WTC11 (cell line): Measurements from ENCODE around the gene MTA1. TPM values are rescaled to one million over a fixed set of nuclear protein-coding genes. Genes with fewer than 3 reads are reported as not detected.

Source experiments
- ATAC-seq: fragments of 200-7000 bp; cut with Tn5 transposase; 2 replicates; pipeline ENCODE4 v1.10.0; 2021; ENCODE audit warnings: mild to moderate bottlenecking, moderate library complexity
- CTCF ChIA-PET: fragments of 300-600 bp; sonication (Branson Sonifier 250); formaldehyde crosslinking; loops from one replicate; lab custom pipeline; 2021; ENCODE audit warnings: antibody characterized with exemption; lab: Charles Lee
- POLR2A ChIA-PET: fragments of 350-600 bp; sonication (Branson Sonifier 250); formaldehyde crosslinking; loops from one replicate; lab custom pipeline; 2021; ENCODE audit warnings: antibody characterized with exemption; lab: Charles Lee
- DNase-seq: peaks from one replicate; pipeline ENCODE4 v3.0.0; 2021; ENCODE audit warnings: low spot score
- H3K27ac Mint-ChIP-seq: 2 replicates; pipeline ENCODE4 v1.8.0; 2021; ENCODE audit warnings: mixed read lengths
- H3K27me3 Mint-ChIP-seq: 2 replicates; pipeline ENCODE4 v1.8.0; 2021; ENCODE audit warnings: low read depth, mild to moderate bottlenecking, moderate library complexity, mixed read lengths
- H3K36me3 Mint-ChIP-seq: 2 replicates; pipeline ENCODE4 v1.8.0; 2021; ENCODE audit warnings: mixed read lengths
- H3K4me1 Mint-ChIP-seq: 2 replicates; pipeline ENCODE4 v1.8.0; 2022; ENCODE audit warnings: mixed read lengths
- H3K4me3 Mint-ChIP-seq: 2 replicates; pipeline ENCODE4 v1.8.0; 2021; ENCODE audit warnings: mild to moderate bottlenecking, moderate library complexity, mixed read lengths
- H3K9me3 Mint-ChIP-seq: 2 replicates; pipeline ENCODE4 v1.8.0; 2021; ENCODE audit warnings: mixed read lengths
- EMX1 ChIP-seq: fragments of 250-450 bp; sonication (Bioruptor Pico); IDR thresholded peaks from 2 replicates; pipeline ENCODE4 v1.8.0; 2021; ENCODE audit warnings: mild to moderate bottlenecking
- FOXJ3 ChIP-seq: sonication (generic); formaldehyde crosslinking; IDR thresholded peaks from 2 replicates; pipeline ENCODE4 v1.9.0; 2021; ENCODE audit warnings: missing genetic modification reagents, mild to moderate bottlenecking, borderline replicate concordance
- FOXK1 ChIP-seq: sonication (generic); formaldehyde crosslinking; IDR thresholded peaks from 2 replicates; pipeline ENCODE4 v1.8.0; 2022; ENCODE audit warnings: mild to moderate bottlenecking, moderate library complexity, missing genetic modification reagents
- GRHL2 ChIP-seq: fragments of 250-450 bp; sonication (Bioruptor Pico); IDR thresholded peaks from 2 replicates; pipeline ENCODE4 v1.8.0; 2022; ENCODE audit warnings: mild to moderate bottlenecking, moderate library complexity; ENCODE audit not compliant: insufficient replicate concordance, severe bottlenecking
- RORB ChIP-seq: fragments of 250-450 bp; sonication (Bioruptor Pico); IDR thresholded peaks from 2 replicates; pipeline ENCODE4 v1.9.0; 2021; ENCODE audit warnings: mild to moderate bottlenecking
- SMAD3 ChIP-seq: sonication (generic); formaldehyde crosslinking; IDR thresholded peaks from 2 replicates; pipeline ENCODE4 v1.8.0; 2022; ENCODE audit warnings: missing genetic modification reagents, mild to moderate bottlenecking, borderline replicate concordance
- TCF7 ChIP-seq: sonication (generic); formaldehyde crosslinking; IDR thresholded peaks from 2 replicates; pipeline ENCODE4 v1.8.0; 2022; ENCODE audit warnings: mild to moderate bottlenecking, low read depth, missing genetic modification reagents, moderate library complexity
- ZNF219 ChIP-seq: sonication (generic); formaldehyde crosslinking; IDR thresholded peaks from 2 replicates; pipeline ENCODE4 v1.8.0; 2023; ENCODE audit warnings: missing genetic modification reagents, mild to moderate bottlenecking, borderline replicate concordance
- ZNF232 ChIP-seq: sonication (generic); formaldehyde crosslinking; IDR thresholded peaks from 2 replicates; pipeline ENCODE4 v1.8.0; 2022; ENCODE audit warnings: mild to moderate bottlenecking, missing genetic modification reagents
- ZNF396 ChIP-seq: fragments of 250-450 bp; sonication (Bioruptor Pico); IDR thresholded peaks from 2 replicates; pipeline ENCODE4 v1.8.0; 2021; ENCODE audit warnings: mild to moderate bottlenecking, moderate library complexity, borderline replicate concordance
- total RNA-seq: library from RNA; stranded (reverse); gene quantifications from 3 replicates; pipeline ENCODE4 v1.2.3, GENCODE V29; 2021
- TF ChIP-seq, protein P1 (sequence below): sonication (generic); formaldehyde crosslinking; IDR thresholded peaks from 2 replicates; pipeline ENCODE4 v1.8.1; 2023; ENCODE audit warnings: mild to moderate bottlenecking, moderate library complexity, missing genetic modification reagents
- TF ChIP-seq, protein P2 (sequence below): sonication (generic); formaldehyde crosslinking; conservative IDR thresholded peaks from 2 replicates; pipeline ENCODE4 v1.8.1; 2022; ENCODE audit warnings: mild to moderate bottlenecking, missing genetic modification reagents
- TF ChIP-seq, protein P3 (sequence below): fragments of 250-450 bp; sonication (Bioruptor Pico); conservative IDR thresholded peaks from 2 replicates; pipeline ENCODE4 v1.9.0; 2021; ENCODE audit warnings: mild to moderate bottlenecking
- TF ChIP-seq, protein P4 (sequence below): fragments of 200-600 bp; IDR thresholded peaks from 2 replicates; pipeline ENCODE4 v1.8.0; 2022; ENCODE audit warnings: antibody characterized with exemption
- TF ChIP-seq, protein P5 (sequence below): fragments of 250-450 bp; sonication (Bioruptor Pico); IDR thresholded peaks from 2 replicates; pipeline ENCODE4 v1.9.0; 2021; ENCODE audit warnings: mild to moderate bottlenecking
- TF ChIP-seq, protein P6 (sequence below): fragments of 250-450 bp; sonication (Bioruptor Pico); IDR thresholded peaks from 2 replicates; pipeline ENCODE4 v1.9.0; 2021; ENCODE audit warnings: mild to moderate bottlenecking
- TF ChIP-seq, protein P7 (sequence below): sonication (generic); formaldehyde crosslinking; IDR thresholded peaks from 2 replicates; pipeline ENCODE4 v1.8.1; 2022; ENCODE audit warnings: missing genetic modification reagents, borderline replicate concordance
- TF ChIP-seq, protein P8 (sequence below): sonication (generic); formaldehyde crosslinking; IDR thresholded peaks from 2 replicates; pipeline ENCODE4 v1.8.1; 2023; ENCODE audit warnings: mild to moderate bottlenecking, missing genetic modification reagents

MTA1 gene
- total RNA-seq, 1 experiment from 2014 or later, result 279 TPM

DNA sequence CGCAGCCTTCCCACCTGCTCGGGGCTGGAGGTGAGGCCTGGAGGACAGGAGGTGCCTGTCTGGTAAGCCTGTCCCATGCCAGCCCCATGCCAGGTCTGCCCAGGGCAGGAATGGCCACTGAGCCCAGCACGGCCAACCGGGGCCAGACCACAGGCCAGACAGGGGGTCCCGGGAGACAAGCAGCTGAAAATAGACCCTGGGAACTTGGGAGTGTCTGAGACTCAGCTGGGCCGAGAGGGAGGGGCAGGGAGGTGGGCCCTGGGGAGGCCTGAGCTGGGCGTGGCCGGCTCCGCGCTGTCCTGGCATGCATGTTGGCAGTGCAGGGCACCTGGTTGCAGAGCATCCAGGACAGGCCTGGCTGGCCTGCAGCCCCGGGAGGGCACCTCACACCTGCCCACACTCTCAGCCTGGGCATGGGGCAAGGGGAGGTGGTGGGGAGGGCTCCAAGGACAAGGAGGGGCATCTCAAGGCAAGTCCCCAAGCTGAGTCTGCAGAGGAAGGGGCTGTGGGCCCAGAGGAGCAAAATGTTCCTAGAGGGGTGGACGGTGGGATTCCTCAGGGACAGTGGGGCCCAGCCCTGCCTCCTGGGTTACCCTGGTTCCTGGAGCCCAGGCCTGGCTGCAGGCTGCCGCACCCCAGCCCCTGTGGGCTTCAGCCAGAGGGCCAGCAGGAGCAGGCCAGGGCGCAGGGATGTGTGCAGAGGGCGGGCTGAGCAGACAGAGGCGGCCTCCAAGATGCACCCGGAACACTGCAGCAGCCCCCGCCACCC lies 63.9 kb downstream of the MTA1 start:
- no peak for ATAC-seq
- CTCF ChIA-PET, result interaction anchor here (1.7 to 5.1 kb wide), 2 partner anchors 13 to 113 kb away, joined by 4 to 116 read pairs; no protein-coding TSS in a partner anchor
- POLR2A ChIA-PET, result no interaction called here
- TF ChIP-seq FOXK1 (CRISPR knock-in tag), result no peak
- no peak for TF ChIP-seq ZNF232
- TF ChIP-seq EMX1, result no peak
- TF ChIP-seq, protein P1, sequence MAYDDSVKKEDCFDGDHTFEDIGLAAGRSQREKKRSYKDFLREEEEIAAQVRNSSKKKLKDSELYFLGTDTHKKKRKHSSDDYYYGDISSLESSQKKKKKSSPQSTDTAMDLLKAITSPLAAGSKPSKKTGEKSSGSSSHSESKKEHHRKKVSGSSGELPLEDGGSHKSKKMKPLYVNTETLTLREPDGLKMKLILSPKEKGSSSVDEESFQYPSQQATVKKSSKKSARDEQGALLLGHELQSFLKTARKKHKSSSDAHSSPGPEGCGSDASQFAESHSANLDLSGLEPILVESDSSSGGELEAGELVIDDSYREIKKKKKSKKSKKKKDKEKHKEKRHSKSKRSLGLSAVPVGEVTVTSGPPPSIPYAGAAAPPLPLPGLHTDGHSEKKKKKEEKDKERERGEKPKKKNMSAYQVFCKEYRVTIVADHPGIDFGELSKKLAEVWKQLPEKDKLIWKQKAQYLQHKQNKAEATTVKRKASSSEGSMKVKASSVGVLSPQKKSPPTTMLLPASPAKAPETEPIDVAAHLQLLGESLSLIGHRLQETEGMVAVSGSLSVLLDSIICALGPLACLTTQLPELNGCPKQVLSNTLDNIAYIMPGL (CRISPR knock-in tag), result no peak
- no peak for TF ChIP-seq SMAD3 (CRISPR knock-in tag)
- TF ChIP-seq GRHL2 (CRISPR knock-in tag), result no peak
- no peak for TF ChIP-seq FOXJ3 (CRISPR knock-in tag)
- TF ChIP-seq, protein P2, sequence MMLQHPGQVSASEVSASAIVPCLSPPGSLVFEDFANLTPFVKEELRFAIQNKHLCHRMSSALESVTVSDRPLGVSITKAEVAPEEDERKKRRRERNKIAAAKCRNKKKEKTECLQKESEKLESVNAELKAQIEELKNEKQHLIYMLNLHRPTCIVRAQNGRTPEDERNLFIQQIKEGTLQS (CRISPR knock-in tag), result no peak
- no peak for TF ChIP-seq TCF7
- TF ChIP-seq, protein P3, sequence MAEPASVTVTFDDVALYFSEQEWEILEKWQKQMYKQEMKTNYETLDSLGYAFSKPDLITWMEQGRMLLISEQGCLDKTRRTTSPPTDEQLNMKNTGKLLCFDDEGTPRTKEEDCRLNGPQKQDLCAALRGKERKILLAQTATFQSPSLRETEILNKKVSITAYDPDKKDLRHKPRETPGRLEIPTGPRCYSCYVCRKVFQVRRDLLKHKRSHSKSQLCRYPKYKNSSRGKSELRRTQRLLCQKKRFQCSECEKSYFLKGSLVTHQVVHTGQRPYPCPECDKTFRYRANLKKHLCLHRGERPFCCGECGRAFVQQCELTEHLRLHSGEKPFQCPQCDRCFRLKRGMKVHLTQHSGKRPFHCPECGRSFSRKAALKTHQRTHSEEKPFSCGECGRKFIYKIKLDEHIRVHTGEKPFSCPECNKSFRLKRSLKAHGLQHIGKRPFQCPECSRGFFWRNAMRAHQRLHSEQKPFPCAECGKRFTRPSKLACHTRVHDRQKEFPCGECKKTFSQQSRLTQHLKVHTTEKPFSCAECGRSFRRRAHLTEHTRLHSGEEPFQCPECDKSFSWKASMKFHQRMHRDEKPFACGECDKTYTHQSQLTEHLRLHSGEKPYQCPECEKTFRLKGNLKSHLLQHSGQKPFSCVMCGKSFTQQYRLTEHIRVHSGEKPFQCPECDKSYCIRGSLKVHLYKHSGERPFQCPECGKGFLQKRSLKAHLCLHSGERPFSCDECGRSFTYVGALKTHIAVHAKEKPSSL (CRISPR knock-in tag), result no peak
- TF ChIP-seq, protein P4, sequence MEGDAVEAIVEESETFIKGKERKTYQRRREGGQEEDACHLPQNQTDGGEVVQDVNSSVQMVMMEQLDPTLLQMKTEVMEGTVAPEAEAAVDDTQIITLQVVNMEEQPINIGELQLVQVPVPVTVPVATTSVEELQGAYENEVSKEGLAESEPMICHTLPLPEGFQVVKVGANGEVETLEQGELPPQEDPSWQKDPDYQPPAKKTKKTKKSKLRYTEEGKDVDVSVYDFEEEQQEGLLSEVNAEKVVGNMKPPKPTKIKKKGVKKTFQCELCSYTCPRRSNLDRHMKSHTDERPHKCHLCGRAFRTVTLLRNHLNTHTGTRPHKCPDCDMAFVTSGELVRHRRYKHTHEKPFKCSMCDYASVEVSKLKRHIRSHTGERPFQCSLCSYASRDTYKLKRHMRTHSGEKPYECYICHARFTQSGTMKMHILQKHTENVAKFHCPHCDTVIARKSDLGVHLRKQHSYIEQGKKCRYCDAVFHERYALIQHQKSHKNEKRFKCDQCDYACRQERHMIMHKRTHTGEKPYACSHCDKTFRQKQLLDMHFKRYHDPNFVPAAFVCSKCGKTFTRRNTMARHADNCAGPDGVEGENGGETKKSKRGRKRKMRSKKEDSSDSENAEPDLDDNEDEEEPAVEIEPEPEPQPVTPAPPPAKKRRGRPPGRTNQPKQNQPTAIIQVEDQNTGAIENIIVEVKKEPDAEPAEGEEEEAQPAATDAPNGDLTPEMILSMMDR, result no peak
- H3K9me3 Mint-ChIP-seq, result no peaks in the 10 kb centered on the region
- no peak for DNase-seq
- H3K4me3 Mint-ChIP-seq, result no peak overlapping the region
- H3K36me3 Mint-ChIP-seq, result no peaks in the 10 kb centered on the region
- H3K4me1 Mint-ChIP-seq, result peaks cover 18% of the 10 kb centered on the region
- H3K27ac Mint-ChIP-seq, result no peak overlapping the region
- peaks cover 87% of the 10 kb centered on the region for H3K27me3 Mint-ChIP-seq

DNA sequence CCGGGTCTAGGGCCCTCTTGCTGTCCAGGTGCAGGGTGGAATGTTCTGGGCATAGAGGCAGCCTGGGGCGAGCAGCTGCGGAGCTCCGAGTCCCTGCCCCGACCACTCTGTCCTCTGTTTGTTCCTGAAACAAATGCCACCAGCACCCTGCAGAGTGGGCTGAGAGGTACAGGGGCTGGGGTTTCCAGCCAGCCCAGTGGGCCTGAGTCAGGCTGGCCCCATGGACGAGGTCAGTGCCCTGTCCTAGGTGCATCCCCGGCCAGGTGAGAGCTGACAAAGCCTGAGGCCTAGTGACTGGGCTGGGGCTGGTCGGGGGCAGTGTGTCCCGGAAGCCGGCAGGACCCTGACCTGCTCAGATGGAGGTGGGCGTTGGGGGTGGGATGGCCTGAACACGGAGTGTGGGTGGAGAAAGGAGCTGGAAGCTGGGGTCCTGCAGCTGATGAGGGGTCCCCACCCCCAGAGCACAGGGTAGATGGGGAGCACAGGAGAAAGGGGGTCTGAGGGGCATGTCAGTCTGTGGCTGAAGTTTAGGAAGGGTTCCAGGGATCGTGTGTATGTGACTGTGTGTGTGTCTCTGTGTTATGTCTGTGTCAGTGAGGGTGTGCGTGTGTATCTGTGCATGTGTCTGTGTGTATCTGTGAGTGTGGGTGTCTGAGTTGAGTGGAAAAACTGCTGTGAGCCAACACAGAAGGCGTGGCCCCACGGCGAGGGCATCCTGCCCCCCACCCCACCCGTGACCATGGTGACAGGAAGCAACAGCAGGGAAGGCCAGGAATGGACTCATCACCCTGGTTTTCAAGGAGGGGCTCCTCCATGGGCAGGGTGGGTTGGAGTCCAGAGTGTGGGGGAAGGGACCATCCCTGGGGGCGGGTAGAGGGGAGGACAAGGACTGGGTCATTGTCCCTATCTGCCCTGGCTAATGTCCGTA lies 64.7 kb downstream of the MTA1 start:
- Mint-ChIP-seq H3K27ac (no peak overlapping the region), H3K27me3 (peaks cover 86% of the 10 kb centered on the region), H3K4me1 (peaks cover 18% of the 10 kb centered on the region), H3K9me3 (no peaks in the 10 kb centered on the region), H3K4me3 (no peak overlapping the region), H3K36me3 (no peaks in the 10 kb centered on the region)
- DNase-seq (no peak), ATAC-seq (no peak)
- POLR2A ChIA-PET, result no interaction called here
- CTCF ChIA-PET, result interaction anchor here (1.3 to 5.1 kb wide), 2 partner anchors 9 to 14 kb away, joined by 3 to 116 read pairs; no protein-coding TSS in a partner anchor
- TF ChIP-seq, protein P5, sequence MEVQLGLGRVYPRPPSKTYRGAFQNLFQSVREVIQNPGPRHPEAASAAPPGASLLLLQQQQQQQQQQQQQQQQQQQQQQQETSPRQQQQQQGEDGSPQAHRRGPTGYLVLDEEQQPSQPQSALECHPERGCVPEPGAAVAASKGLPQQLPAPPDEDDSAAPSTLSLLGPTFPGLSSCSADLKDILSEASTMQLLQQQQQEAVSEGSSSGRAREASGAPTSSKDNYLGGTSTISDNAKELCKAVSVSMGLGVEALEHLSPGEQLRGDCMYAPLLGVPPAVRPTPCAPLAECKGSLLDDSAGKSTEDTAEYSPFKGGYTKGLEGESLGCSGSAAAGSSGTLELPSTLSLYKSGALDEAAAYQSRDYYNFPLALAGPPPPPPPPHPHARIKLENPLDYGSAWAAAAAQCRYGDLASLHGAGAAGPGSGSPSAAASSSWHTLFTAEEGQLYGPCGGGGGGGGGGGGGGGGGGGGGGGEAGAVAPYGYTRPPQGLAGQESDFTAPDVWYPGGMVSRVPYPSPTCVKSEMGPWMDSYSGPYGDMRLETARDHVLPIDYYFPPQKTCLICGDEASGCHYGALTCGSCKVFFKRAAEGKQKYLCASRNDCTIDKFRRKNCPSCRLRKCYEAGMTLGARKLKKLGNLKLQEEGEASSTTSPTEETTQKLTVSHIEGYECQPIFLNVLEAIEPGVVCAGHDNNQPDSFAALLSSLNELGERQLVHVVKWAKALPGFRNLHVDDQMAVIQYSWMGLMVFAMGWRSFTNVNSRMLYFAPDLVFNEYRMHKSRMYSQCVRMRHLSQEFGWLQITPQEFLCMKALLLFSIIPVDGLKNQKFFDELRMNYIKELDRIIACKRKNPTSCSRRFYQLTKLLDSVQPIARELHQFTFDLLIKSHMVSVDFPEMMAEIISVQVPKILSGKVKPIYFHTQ (CRISPR knock-in tag), result no peak
- TF ChIP-seq ZNF396 (no peak), RORB (no peak), SMAD3 (CRISPR knock-in tag) (no peak), ZNF219 (CRISPR knock-in tag) (no peak)
- TF ChIP-seq, protein P6, sequence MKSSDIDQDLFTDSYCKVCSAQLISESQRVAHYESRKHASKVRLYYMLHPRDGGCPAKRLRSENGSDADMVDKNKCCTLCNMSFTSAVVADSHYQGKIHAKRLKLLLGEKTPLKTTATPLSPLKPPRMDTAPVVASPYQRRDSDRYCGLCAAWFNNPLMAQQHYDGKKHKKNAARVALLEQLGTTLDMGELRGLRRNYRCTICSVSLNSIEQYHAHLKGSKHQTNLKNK (CRISPR knock-in tag), result no peak
- TF ChIP-seq, protein P7, sequence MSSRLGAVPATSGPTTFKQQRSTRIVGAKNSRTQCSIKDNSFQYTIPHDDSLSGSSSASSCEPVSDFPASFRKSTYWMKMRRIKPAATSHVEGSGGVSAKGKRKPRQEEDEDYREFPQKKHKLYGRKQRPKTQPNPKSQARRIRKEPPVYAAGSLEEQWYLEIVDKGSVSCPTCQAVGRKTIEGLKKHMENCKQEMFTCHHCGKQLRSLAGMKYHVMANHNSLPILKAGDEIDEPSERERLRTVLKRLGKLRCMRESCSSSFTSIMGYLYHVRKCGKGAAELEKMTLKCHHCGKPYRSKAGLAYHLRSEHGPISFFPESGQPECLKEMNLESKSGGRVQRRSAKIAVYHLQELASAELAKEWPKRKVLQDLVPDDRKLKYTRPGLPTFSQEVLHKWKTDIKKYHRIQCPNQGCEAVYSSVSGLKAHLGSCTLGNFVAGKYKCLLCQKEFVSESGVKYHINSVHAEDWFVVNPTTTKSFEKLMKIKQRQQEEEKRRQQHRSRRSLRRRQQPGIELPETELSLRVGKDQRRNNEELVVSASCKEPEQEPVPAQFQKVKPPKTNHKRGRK (CRISPR knock-in tag), result no peak
- TF ChIP-seq, protein P8, sequence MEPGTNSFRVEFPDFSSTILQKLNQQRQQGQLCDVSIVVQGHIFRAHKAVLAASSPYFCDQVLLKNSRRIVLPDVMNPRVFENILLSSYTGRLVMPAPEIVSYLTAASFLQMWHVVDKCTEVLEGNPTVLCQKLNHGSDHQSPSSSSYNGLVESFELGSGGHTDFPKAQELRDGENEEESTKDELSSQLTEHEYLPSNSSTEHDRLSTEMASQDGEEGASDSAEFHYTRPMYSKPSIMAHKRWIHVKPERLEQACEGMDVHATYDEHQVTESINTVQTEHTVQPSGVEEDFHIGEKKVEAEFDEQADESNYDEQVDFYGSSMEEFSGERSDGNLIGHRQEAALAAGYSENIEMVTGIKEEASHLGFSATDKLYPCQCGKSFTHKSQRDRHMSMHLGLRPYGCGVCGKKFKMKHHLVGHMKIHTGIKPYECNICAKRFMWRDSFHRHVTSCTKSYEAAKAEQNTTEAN, result no peak
